ENCODE results near the gene TARM1.

Gene TARM1

GRCh38 chr19:54074851-54075250, 6.3 kb downstream of the TARM1 start:
- no peak for DNase-seq
- H3K4me3 ChIP-seq (ENCODE audit: low read length), result no peak overlapping the region

GRCh38 chr19:54073829-54074228, 7.3 kb downstream of the TARM1 start:
- Histone ChIP-seq H3F3A (ENCODE audit: insufficient read depth, low read length) (no peaks in the 10 kb centered on the region), H3K9ac (ENCODE audit: low read length) (no peak overlapping the region), H3K79me2 (ENCODE audit: low read length) (no peaks in the 10 kb centered on the region), H4K20me1 (ENCODE audit: insufficient read depth, low read length) (no peaks in the 10 kb centered on the region), H3K36me3 (replicated peaks; ENCODE audit: insufficient read depth, low read length) (no peaks in the 10 kb centered on the region), H3K4me3 (ENCODE audit: low read length) (no peak overlapping the region), H3K9me2 (replicated peaks; ENCODE audit: insufficient read depth, low read length) (no peaks in the 10 kb centered on the region), H3K9me3 (replicated peaks; ENCODE audit: insufficient read depth, low read length) (no peaks in the 10 kb centered on the region), H2AFZ (ENCODE audit: low read length) (no peak overlapping the region), H3K27ac (ENCODE audit: low read length) (no peak overlapping the region), H3K4me2 (ENCODE audit: low read depth, low read length) (no peak overlapping the region), H3K27me3 (replicated peaks; ENCODE audit: insufficient read depth, low read length) (peaks cover 38% of the 10 kb centered on the region), H3K4me1 (ENCODE audit: low read length) (no peaks in the 10 kb centered on the region)
- no peak for TF ChIP-seq CTCF (IDR thresholded peaks at IDR 0.05; ENCODE audit: low read length)
- no peak for TF ChIP-seq EZH2phosphoT487 (IDR thresholded peaks at IDR 0.05; ENCODE audit: low read length)
- no peak for TF ChIP-seq EZH2 (optimal IDR thresholded peaks at IDR 0.05; ENCODE audit: low read depth, low read length)
- DNase-seq, result no peak

More at GRCh38 chr19:54074851-54075250, 6.3 kb downstream of the TARM1 start:
- no peaks in the 10 kb centered on the region for H3K79me2 ChIP-seq (ENCODE audit: low read length)
- TF ChIP-seq EZH2 (optimal IDR thresholded peaks at IDR 0.05; ENCODE audit: low read depth, low read length) (no peak), CTCF (IDR thresholded peaks at IDR 0.05; ENCODE audit: low read length) (no peak), EZH2phosphoT487 (IDR thresholded peaks at IDR 0.05; ENCODE audit: low read length) (no peak)
- no peaks in the 10 kb centered on the region for H3K9me2 ChIP-seq (replicated peaks; ENCODE audit: insufficient read depth, low read length)
- no peak overlapping the region for H3K27ac ChIP-seq (ENCODE audit: low read length)
- no peaks in the 10 kb centered on the region for H3F3A ChIP-seq (ENCODE audit: insufficient read depth, low read length)
- H3K9me3 ChIP-seq (replicated peaks; ENCODE audit: insufficient read depth, low read length), result no peaks in the 10 kb centered on the region
- no peaks in the 10 kb centered on the region for H3K36me3 ChIP-seq (replicated peaks; ENCODE audit: insufficient read depth, low read length)
- no peak overlapping the region for H2AFZ ChIP-seq (ENCODE audit: low read length)
- H3K4me2 ChIP-seq (ENCODE audit: low read depth, low read length), result no peak overlapping the region
- peaks cover 32% of the 10 kb centered on the region for H3K27me3 ChIP-seq (replicated peaks; ENCODE audit: insufficient read depth, low read length)
- H3K4me1 ChIP-seq (ENCODE audit: low read length), result no peaks in the 10 kb centered on the region
- H4K20me1 ChIP-seq (ENCODE audit: insufficient read depth, low read length), result no peaks in the 10 kb centered on the region
- H3K9ac ChIP-seq (ENCODE audit: low read length), result no peak overlapping the region

- Histone ChIP-seq H2AFZ (ENCODE audit: low read length) (no peak overlapping the region), H3F3A (ENCODE audit: insufficient read depth, low read length) (no peaks in the 10 kb centered on the region), H3K9ac (ENCODE audit: low read length) (no peak overlapping the region), H3K36me3 (replicated peaks; ENCODE audit: insufficient read depth, low read length) (no peaks in the 10 kb centered on the region), H3K79me2 (ENCODE audit: low read length) (no peaks in the 10 kb centered on the region), H3K4me1 (ENCODE audit: low read length) (no peaks in the 10 kb centered on the region), H3K9me2 (replicated peaks; ENCODE audit: insufficient read depth, low read length) (no peaks in the 10 kb centered on the region), H3K4me3 (ENCODE audit: low read length) (no peak overlapping the region), H3K9me3 (replicated peaks; ENCODE audit: insufficient read depth, low read length) (no peaks in the 10 kb centered on the region), H3K27me3 (replicated peaks; ENCODE audit: insufficient read depth, low read length) (peaks cover 45% of the 10 kb centered on the region), H3K4me2 (ENCODE audit: low read depth, low read length) (no peak overlapping the region), H4K20me1 (ENCODE audit: insufficient read depth, low read length) (no peaks in the 10 kb centered on the region), H3K27ac (ENCODE audit: low read length) (no peak overlapping the region)
- no peak for DNase-seq
- TF ChIP-seq EZH2 (optimal IDR thresholded peaks at IDR 0.05; ENCODE audit: low read depth, low read length), result no peak
Measured at GRCh38 chr19:54069470-54069869, 11.7 kb downstream of the TARM1 start.

- no peak for DNase-seq
- Histone ChIP-seq H3K9ac (ENCODE audit: low read length) (no peak within 1 kb of the TSS), H3K36me3 (replicated peaks; ENCODE audit: insufficient read depth, low read length) (no peaks in the 10 kb centered on the region), H3K27me3 (replicated peaks; ENCODE audit: insufficient read depth, low read length) (peaks cover 45% of the 10 kb centered on the region), H3K79me2 (ENCODE audit: low read length) (no peaks in the 10 kb centered on the region), H3K4me1 (ENCODE audit: low read length) (no peaks in the 10 kb centered on the region), H4K20me1 (ENCODE audit: insufficient read depth, low read length) (no peaks in the 10 kb centered on the region), H3K4me3 (ENCODE audit: low read length) (no peak within 1 kb of the TSS), H3K9me3 (replicated peaks; ENCODE audit: insufficient read depth, low read length) (no peaks in the 10 kb centered on the region), H3K27ac (ENCODE audit: low read length) (no peak within 1 kb of the TSS), H3K4me2 (ENCODE audit: low read depth, low read length) (no peak within 1 kb of the TSS), H3F3A (ENCODE audit: insufficient read depth, low read length) (no peaks in the 10 kb centered on the region), H2AFZ (ENCODE audit: low read length) (no peak within 1 kb of the TSS), H3K9me2 (replicated peaks; ENCODE audit: insufficient read depth, low read length) (no peaks in the 10 kb centered on the region)
- TF ChIP-seq CTCF (IDR thresholded peaks at IDR 0.05; ENCODE audit: low read length) (no peak), EZH2 (optimal IDR thresholded peaks at IDR 0.05; ENCODE audit: low read depth, low read length) (no peak), EZH2phosphoT487 (IDR thresholded peaks at IDR 0.05; ENCODE audit: low read length) (no peak)
Measured at GRCh38 chr19:54063350-54064116, 17.6 kb downstream of the TARM1 start, which contains the start of gene VSTM1. VSTM1 (minus strand) TSS chr19:54063897; CDS start chr19:54063777, 120 bp downstream.

Measured in MM.1S (cell line).